HG03558 (cell line): ENCODE measurements around the gene ATOX1.

Source experiments
- ATAC-seq: cut with Tn5 transposase; IDR thresholded peaks from one replicate; pipeline ENCODE4 v1.9.1; 2021; ENCODE audit warnings: moderate number of reproducible peaks; ENCODE audit not compliant: unreplicated experiment; ENCODE audit errors: extremely low read depth

The ATOX1 gene

DNA sequence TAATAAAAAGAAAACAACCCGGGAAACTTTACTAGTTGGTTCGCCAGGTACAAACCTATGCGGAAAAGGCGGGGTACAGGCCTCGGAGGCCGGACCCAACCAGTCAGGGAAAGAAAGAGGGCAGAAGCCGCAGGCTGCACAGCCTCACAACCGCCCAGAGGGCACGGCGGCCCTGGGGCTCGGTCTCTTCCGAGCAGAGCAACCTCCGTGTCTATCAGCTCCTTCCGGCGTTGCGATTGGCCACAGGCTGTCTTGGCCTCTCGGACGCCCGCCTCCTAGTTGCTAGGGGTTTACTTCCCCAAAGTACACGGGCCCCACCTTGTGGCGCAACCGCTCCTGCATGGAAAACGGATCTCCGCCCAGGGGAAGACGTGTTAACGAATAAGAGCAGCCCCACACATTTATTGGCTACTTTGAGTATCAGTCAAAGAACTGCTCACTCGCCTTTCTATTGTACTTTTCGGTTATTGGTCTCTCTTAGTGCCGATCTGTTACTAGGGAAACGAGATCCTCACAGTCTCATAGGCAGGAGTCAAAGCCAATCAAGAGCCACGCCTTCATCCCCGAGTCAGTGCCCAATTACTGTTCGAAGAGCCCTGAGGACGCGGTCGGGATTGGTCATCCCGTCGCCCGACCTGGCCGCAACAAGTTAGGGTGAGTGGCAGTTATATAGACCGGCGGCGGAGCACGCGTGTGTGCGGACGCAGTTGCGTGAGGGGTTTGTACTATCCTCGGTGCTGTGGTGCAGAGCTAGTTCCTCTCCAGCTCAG, 13.0 kb upstream of the ATOX1 start, which contains the start of gene G3BP1:
G3BP1 (plus strand) TSS at position 696 of the 770 bp plus-strand sequence. CDS start 14,667 bp downstream, outside the sequence.
- ATAC-seq: peak; percentile 79

DNA sequence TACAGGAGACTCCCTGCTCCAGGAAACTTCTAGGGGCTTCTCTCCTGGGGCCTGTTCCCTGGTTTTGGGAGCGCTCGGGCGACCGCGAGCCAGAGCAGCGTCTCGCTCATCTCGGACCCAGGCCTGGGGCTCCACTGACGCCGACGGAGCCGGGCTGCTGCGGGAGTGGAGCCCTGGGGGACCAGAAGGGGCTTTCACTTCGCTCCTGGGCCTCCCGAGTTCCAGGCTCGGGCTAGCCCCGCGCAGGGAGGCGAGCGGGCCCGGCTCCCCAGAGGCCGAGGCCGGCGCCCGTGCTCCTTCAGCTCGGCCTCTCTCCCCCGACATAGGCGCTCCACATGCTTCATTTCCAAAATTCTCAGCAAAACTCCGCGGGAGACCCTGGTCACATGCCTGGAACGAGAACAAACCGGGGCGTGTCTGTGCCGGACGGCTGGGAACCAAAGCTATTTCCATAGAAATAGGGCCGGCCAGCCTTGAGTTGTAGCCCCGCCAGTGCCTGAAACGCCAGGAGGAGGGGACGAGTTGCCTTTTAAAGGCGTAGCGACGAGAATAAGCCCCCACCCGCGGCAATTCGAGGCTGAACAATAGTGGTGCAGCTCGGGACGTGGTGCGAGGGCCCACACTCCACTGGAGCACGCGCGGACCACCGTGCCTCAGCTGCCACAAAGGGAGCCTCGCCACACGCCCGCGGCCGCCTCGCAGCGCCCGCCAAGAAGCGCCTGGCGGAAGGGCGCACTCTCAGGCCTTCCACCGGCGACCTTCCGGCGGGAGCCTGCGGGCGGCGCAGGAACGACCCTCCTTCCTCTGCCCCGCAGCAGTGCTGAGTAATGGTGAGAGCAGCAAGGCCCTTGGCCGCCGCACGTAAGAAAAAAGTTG, 12.2 kb upstream of the ATOX1 start:
- ATAC-seq: peak; percentile 17

DNA sequence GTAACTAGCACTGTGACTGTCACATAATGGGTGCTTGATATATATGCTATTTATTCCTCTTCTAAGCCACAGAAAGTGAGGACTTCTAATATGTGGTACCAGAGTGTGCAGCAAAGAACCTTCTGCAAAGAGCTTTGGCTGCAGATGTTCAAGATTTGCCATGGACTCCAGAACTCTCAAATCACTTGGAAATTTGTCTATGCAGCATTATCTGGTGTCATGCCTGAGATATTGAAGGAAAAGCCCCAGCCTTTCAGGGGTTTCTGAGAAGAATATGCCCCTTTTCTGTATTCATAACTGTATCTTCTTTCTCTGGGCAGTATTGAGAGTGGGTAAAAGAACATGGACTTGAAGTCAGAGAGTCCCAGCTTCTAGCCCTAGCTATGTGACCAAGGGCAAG, 8.5 kb upstream of the ATOX1 start:
- no peak for ATAC-seq

DNA sequence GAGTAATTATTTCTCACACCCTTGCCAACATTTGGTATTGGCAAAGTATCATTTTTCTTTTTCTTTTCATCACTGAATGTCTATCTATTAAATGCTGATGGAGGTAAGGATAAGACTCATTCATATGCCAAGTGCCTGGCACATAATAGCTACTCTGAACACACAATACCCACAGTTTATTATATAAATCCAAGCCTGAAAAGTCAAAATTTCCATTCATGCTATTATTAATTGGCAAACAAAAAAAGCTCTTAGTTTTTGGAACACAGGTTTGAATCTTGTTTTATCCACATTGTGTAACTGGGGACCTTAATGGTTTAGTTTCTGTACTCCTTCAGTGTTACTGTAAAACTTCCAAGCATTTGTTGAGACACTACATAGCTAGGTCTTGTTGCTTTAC, 6.4 kb upstream of the ATOX1 start:
- ATAC-seq: no peak

DNA sequence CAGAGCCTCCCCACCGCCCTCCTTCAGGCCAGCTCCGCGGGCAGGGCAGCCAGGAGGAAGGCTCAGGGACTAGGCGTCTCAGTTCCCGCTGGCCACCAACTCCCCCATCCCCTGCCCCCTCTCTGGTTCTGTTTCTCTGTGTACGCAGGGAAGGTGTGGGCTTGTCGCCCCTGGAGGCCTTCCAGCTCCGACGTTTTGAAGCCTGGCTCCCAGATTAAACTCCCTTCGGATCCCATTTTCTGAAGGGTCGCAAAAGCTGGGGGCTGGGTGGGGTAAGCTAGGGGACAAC, 346 bp downstream of the ATOX1 start:
- no peak for ATAC-seq

DNA sequence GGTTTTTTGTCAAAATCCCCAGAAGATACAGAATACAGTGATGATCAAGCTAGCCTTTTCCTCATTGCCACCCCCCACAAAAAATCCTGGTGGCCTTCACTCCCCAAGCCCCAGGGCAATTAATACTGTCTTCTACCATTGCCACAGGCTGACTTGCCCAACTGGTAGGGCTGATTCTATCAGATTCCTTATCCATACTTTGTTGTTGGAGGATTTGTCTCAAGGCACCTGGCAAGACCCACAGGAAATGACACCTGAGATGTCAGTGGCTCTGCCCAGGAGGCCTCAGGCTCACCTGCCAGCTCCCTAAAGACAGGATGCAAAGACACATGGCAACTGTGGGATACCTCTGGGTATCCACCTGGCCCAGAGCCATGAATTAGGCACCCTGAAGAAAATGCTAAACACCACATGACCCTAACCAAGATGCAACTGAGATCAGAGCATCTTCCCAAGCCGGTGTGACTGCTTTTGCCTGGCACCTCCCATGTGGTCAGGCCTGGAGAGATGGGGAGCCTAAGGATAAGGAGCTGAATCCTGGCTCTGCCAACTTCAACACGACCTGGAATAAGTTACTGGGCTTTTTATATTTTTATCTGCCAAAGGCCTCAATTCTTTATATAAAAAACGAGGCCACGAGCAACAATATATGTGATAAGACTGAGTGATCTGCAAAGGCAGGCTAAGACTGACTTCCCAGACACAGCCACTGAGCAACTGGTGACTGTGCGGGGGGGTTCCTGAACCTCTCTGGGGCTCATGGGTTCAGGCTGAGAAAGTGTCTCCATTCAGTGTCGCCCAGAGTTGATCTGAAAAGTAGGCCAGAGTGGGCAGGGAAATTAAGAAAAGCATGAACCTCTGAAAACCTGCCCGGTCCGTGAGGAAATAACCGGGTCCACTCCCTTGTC, 944 bp downstream of the ATOX1 start:
- no peak for ATAC-seq

DNA sequence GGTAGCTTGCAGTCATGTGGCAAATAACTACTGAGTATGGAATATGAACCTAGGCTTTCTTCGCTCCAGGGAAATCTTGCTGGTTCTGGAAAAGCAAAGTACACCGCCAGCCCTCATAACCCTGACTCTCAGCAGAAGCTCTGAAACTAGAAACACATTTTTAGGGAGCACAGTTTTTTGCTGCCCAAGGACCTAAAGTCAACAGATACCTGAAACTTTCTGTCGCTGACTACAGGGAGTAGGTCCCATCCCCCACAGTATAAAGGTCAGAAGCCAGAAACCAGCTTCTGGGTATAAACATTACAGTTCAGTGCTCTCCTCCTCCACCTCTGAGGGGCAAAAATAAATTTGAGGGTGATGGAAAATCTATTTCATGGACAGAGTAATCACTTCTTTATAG, 3.0 kb downstream of the ATOX1 start:
- no peak for ATAC-seq

DNA sequence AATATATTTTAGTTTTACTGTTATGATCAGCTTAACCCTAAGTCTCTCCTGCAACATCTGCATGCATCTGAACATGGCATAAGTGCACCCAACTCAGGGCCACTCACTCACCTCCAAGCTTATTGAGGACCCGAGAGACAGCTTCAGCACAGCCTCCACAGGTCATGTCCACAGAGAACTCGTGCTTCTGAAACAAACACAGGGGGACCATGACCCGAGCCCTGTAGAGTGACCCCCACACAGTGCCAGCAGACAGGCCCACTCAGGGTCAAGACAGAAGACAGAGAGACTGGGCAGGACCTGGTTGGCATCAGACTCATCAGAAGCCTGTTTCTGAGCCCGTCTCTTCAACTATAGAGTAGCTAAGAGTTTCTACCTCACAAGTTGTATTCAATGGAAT, 6.8 kb downstream of the ATOX1 start:
- ATAC-seq: no peak

DNA sequence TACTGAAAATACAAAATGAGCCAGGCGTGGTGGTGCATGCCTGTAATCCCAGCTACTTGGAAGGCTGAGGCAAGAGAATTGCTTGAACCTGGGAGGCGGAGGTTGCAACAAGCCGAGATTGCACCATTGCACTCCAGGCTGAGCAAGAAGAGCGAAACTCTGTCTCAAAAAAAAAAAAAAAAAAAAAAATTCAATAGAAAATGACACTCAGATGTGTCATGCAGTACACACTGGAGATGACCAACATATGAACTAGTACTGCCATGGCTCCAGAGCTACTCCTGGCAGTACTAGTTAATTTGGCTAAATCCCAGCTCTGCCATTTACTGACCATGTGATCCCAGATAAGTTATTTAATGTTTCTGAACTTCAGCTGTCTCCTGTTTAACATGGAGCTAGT, 7.3 kb downstream of the ATOX1 start:
- no peak for ATAC-seq

DNA sequence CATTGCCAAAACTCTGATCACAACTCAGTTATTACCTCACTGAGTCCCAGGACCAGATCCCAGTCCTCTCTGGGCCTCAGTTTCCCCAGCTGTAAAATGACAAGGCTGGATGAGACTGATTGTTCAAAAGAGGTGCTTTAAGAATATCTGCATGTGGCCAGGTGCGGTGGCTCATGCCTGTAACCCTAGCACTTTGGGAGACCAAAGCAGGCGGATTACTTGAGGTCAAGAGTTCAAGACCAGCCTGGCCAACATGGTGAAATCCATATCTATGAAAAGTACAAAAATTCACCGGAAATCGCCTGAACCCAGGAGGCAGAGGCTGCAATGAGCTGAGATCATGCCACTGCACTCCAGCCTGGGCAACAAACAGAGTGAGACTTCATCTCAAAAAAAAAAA, 8.3 kb downstream of the ATOX1 start:
- ATAC-seq: no peak

DNA sequence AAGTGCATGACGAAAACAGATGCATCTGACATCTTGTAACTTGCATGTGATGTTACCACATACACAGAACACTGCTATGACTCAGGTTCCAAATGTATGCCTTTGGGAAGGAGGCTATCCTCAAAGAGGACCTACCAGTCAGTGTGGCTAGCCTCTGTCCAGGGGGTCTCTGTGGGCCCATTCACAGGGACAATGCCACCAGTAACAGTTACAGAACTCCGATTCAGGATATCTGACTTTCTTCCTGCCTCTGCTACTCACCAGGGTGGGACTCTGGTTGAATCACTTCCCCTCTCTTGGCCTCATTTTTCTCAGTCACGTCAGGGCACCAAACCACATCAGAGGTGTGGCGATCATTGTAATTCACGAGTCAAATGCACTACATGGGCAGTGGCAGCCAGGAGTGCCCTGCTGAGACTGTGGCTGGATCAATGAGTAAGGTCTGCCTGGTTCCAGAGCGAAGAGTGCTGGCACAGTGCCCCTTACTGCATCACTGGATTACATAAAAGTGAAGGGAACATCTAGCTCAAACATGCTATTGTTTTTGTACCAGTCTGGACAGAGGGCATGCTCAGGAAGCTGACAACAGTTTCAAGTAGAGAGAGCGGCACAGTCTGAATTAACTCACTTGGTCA, 13.2 kb downstream of the ATOX1 start:
- no peak for ATAC-seq

DNA sequence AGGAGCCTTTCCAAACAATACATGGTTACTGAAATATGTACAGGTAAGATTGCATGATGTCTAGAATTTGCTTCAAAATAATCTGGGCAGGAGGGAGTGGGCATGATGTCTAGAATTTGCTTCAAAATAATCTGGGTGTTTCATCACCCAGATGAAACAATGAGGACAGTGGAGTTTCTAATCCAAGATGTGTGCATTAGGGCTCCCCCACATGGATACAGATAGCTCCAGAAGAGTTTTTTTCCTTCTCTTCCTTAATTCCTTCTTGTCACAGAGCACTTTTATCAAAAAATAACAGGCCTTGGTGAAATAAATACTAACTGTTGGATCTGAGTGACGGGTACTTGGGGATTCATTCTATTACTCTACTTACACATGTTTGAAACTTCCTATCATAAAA, 14.9 kb downstream of the ATOX1 start:
- ATAC-seq: no peak

DNA sequence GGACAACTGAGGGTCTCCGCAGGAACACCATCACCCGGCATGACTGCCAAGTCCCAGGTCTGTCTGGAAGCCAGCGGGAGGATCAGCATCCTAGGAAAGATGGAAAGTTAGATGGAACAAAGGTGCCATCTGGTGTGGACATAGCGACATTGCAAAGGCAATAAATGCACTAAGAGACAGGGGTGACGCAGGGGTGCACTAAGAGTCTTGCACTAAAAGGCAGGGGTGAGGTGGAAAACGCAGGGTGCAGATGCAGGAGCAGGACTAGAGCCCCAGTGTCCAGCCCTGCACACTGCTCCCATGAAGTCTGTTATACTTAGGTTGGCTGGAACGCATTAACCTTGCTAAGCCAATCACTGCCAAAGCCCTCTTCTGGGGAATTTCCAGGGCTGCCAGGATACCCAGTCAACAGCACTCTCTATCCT, 15.5 kb downstream of the ATOX1 start:
- ATAC-seq: no peak

DNA sequence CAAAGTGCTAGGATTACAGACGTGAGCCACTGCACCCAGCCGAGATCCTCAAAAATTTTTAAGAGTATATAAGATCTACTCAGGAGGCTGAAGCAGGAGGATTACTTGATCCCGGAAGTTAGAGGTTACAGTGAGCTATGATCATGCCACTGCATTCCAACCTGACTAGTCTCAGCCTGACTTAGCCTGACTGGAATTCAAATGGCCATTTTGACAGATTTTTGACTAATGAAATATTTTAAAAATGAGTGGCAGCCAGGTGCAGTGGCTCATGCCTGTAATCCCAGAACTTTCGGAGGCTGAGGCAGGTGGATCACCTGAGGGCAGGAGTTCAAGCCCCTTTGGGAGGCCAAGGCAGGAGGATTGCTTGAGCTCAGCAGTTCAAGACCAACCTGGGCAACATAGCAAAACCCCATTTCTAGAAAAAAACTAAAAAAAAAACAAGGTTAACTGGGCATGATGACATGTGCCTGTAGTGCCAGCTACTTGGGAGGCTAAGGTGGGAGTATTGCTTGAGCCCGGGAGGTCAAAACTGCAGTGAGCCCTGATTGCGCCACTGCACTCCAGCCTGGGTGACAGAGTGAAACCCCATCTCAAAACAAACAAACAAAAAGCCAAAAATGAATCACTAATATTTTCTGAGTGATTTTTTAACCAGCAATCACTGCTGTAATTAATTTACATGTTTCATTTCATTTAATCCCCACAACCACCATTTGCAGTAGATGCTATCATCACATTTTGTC, 16.6 kb downstream of the ATOX1 start:
- no peak for ATAC-seq

DNA sequence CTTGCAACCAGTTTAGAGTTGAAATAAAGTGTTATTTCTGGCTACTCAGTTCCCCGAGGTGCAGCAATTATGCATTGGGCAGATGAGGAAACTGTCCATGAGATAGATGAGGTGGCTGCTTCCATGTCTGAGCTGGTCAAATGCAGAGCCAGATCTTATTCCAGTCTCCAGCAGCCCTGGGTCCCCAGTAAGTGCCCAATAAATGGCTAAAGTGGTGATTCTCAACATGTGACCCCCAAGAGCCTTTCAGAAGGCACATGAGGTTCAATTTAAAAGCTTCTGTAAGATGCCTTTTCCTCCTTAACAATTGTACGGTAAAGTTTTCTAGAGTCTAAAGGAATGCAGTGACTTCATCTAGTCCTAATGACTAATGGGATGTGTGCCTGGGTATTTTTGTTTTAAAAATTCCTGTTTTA, 17.5 kb downstream of the ATOX1 start:
- ATAC-seq: no peak

DNA sequence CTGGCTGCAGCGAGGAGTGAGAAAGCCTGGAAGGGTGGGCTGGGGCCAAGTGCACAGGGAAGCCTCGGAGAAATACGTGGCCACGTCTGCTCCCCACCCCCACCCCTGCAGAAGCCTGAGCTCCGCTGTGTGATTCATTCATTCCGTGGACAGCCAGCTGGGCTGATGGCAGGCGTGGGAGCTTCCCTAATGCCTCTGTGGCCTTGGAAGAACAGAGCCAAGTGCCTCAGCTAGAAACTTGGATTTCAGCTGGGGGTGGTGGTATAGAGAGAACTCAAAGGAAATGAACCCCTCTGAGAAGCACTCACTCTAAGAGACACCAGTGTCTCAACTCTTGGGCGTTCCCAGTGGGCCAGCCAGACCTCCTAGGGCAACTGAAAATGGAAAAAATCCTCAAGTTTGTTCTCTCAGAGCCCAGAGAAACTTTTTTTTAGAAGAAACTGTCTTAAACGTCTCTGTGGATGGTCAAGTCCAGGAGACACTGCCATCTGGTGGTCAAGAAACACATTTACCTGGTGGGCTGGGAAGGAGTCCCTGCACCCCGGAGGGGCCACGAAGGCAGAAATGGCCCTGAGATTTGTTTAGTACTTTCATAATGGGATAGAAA, 18.0 kb downstream of the ATOX1 start:
- ATAC-seq: no peak

DNA sequence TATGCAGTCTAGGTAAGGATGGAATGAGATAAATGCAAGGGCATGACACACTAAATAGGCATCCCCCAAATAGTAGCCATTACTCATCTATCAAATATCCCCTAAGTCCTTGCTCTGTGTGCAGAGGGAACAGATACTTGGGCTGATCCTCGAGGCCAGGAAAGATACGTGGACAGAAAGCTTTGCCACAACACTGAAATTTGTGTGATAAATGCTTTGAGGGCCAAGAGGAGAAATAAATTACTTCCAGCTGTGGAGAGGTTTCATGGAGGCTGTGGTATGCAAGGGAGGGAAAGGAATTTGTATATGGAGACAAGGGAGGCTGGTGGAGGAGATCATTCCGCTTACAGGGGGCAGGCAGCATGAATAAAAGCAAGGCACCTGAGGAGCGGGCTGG, 18.5 kb downstream of the ATOX1 start:
- no peak for ATAC-seq

DNA sequence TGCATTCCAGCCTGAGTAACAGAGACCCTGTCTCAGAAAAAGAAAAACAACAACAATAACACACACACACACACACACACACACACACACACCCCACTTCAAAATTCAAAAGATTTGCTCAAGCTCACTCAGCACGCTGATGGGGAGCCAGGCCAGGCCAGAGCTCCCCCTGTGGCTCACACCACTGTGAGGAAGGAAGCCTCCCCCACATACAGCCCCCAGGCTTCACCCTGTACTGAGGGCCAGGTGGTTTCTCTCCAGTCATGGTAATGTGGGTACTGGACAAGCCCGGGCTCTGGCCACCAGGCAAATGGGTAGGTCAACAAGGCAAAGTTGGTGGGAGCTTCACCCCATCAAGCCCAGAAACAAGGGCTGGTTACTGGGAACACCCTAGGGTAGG, 19.0 kb downstream of the ATOX1 start:
- ATAC-seq: no peak
